GM11168 (cell line): Measurements from ENCODE around the gene SLC26A11.

Experiments
- in situ Hi-C: fragments of 300-500 bp; cut with MboI; formaldehyde crosslinking; loops from one replicate; pipeline ENCODE4 v1.12.0; 2022; ENCODE audit warnings: low sequenced_read_pairs; ENCODE audit not compliant: unreplicated experiment

Gene SLC26A11

GRCh38 chr17:80220054-80220735, at the start of gene SLC26A11, which contains the start of gene SGSH:
SLC26A11 (plus strand) TSS chr17:80220427; CDS start chr17:80221561, 1,134 bp downstream.
SGSH (minus strand) TSS chr17:80220333; CDS start chr17:80220313, 20 bp downstream.
- in situ Hi-C loops = no loop called here

- in situ Hi-C loops = no loop called here
Observed at GRCh38 chr17:80171681-80172080, 48.5 kb upstream of the SLC26A11 start.

- in situ Hi-C loops = no loop called here
Observed at GRCh38 chr17:80173126-80173525, 47.1 kb upstream of the SLC26A11 start.

- in situ Hi-C loops = no loop called here
Observed at GRCh38 chr17:80173916-80174315, 46.3 kb upstream of the SLC26A11 start.

- in situ Hi-C loops = no loop called here
Observed at GRCh38 chr17:80176757-80177156, 43.5 kb upstream of the SLC26A11 start.

GRCh38 chr17:80177986-80178595, 42.1 kb upstream of the SLC26A11 start:
- in situ Hi-C loops = no loop called here

- in situ Hi-C loops = no loop called here
Observed at GRCh38 chr17:80180192-80180591, 40.0 kb upstream of the SLC26A11 start.

- in situ Hi-C loops = no loop called here
Observed at GRCh38 chr17:80181431-80181830, 38.8 kb upstream of the SLC26A11 start.

GRCh38 chr17:80182118-80182844, 37.9 kb upstream of the SLC26A11 start:
- in situ Hi-C loops = no loop called here

GRCh38 chr17:80182845-80183223, 37.4 kb upstream of the SLC26A11 start:
- in situ Hi-C loops = no loop called here

- in situ Hi-C loops = no loop called here
Observed at GRCh38 chr17:80183581-80184422, 36.4 kb upstream of the SLC26A11 start.

GRCh38 chr17:80184423-80184714, 35.9 kb upstream of the SLC26A11 start:
- in situ Hi-C loops = no loop called here

GRCh38 chr17:80185968-80186367, 34.3 kb upstream of the SLC26A11 start:
- in situ Hi-C loops = no loop called here

- in situ Hi-C loops = no loop called here
Observed at GRCh38 chr17:80187090-80187489, 33.1 kb upstream of the SLC26A11 start.

- in situ Hi-C loops = no loop called here
Observed at GRCh38 chr17:80187515-80187941, 32.7 kb upstream of the SLC26A11 start.

- in situ Hi-C loops = loop anchor here (10.0 kb wide), 1 partner anchor 65 kb away; no protein-coding TSS in a partner anchor
Observed at GRCh38 chr17:80189611-80190010, 30.6 kb upstream of the SLC26A11 start.

GRCh38 chr17:80190716-80191115, 29.5 kb upstream of the SLC26A11 start:
- in situ Hi-C loops = loop anchor here (10.0 kb wide), 1 partner anchor 64 kb away; no protein-coding TSS in a partner anchor

- in situ Hi-C loops = loop anchor here (10.0 kb wide), 1 partner anchor 64 kb away; no protein-coding TSS in a partner anchor
Observed at GRCh38 chr17:80191192-80191591, 29.0 kb upstream of the SLC26A11 start.

GRCh38 chr17:80191865-80192661, 28.2 kb upstream of the SLC26A11 start:
- in situ Hi-C loops = loop anchor here (10.0 kb wide), 1 partner anchor 63 kb away; no protein-coding TSS in a partner anchor
